Activated T-cell treated with anti-CD3 and anti-CD28 coated beads, Interleukin-2, amount 50 U/mL, for 48 hours (primary cell): Measurements from ENCODE around the gene NOTCH2NLA.
"Not testable (repeated sequence)": the region's sequence is repeated elsewhere in the genome, so short reads cannot be mapped to it uniquely, and the experiment has no call there.

Source experiments
- DNase-seq, 2 experiments: peaks; one replicate each; pipeline ENCODE4 v3.0.0-alpha.2; 2020

NOTCH2NLA gene

DNA sequence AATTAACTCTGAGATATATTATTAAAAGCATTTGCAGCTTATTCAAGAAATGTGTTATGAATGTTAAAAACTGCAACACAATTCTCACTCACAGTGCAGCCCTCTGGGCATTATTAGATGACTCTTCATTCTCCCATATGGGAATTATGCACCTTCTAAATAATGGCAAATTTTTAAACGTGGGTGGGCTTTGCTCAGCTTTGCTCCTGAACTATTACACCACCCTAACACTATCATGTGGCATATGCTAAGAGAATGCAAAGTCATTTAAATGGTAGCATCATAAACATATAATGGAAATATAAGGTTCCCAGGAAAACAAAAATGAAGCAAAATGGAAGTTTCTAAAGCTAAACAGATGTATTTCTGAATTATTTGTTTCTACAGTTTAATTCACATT is 61.5 kb downstream of the NOTCH2NLA start:
- DNase-seq, result not testable (repeated sequence)

GRCh38 chr1:146144465-146144864 is 84.4 kb downstream of the NOTCH2NLA start, which contains the start of gene NBPF10:
TSS of gene NBPF10 (minus strand) at chr1:146144804. CDS start at chr1:146144769, 35 bp downstream.
- not testable (repeated sequence) for DNase-seq
